ENCODE measurements around the gene TBL2.
"Not testable (repeated sequence)": the region's sequence is repeated elsewhere in the genome, so short reads cannot be mapped to it uniquely, and the experiment has no call there.

Gene TBL2

DNA sequence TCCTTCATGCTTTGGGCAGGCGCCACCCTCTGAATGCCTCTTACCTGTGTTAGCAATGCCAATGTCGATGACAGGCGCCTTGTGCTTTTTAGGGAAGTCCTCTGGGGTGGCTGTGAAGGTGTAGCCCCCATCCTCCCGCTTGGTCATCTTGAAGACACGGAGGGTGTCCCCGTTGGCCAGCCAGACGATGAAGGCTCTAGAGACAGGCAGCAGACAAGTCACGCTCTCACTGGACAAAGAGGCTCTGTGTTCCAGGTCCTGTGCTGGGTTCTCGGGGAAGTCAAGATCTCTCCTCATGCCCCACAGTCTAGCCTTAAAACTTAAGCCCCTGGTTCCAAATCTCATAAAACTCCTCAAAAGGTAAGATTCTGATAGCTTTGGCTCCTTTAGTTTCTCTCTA, 5.1 kb downstream of the TBL2 start:
- no peak for TF ChIP-seq CTCF (IDR thresholded peaks at IDR 0.05; ENCODE audit: low read depth, low read length)
- H3K4me3 ChIP-seq (ENCODE audit: low read depth, low read length) = no peak overlapping the region

GRCh38 chr7:73572767-73573186, 5.6 kb downstream of the TBL2 start:
- no peak overlapping the region for H3K4me3 ChIP-seq (ENCODE audit: low read depth, low read length)
- TF ChIP-seq CTCF (IDR thresholded peaks at IDR 0.05; ENCODE audit: low read depth, low read length) = no peak

DNA sequence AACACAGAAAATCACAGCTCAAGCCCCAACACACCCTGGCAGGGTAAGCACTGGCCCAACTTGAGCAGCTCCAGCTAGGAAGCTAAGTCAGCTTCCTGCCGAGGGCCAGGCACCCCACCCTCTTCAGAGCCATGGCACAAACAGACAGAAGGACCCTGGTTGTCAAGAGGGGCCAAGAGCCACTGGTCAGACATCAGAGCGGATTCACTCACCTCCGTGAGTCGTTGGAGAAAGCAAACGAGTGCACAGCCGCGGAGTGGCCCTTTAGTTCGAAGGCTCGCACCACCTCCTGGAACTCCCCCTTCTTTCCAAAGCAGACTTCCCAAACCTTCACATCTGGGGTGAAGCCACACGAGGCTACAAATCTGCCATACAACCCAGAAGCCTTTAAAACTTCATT, 7.4 kb downstream of the TBL2 start:
- TF ChIP-seq CTCF (IDR thresholded peaks at IDR 0.05; ENCODE audit: low read depth, low read length) = no peak
- no peak overlapping the region for H3K4me3 ChIP-seq (ENCODE audit: low read depth, low read length)

GRCh38 chr7:73570521-73570920, 7.9 kb downstream of the TBL2 start:
- no peak for TF ChIP-seq CTCF (IDR thresholded peaks at IDR 0.05; ENCODE audit: low read depth, low read length)
- H3K4me3 ChIP-seq (ENCODE audit: low read depth, low read length) = no peak overlapping the region

DNA sequence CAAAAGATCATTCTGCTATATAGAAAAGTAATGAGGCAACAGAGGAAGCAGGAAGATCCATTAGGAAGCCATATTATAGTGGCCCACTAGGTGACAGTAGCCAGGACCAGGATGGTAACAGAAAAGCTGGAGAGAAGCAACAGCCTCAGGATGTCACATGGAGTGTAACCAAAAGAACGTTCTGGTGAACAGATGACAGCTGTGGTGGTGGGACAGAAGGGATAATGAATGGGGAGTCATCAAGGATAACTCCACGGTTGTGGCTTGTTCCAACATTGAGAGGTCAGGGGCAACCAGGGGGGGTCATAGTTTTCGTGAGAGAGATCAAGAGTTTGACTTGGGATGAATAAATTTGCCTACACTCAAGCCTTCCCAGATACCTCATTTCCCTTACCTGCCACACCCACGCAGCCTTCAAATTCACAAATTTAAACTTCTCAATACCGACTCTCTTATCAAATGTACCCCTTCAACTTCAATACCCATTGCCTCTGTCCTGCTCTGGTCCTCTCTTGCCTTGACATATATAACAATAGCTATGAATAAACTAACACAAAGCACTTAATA, 9.3 kb downstream of the TBL2 start:
- no peak for TF ChIP-seq CTCF (IDR thresholded peaks at IDR 0.05; ENCODE audit: low read depth, low read length)
- H3K4me3 ChIP-seq (ENCODE audit: low read depth, low read length) = no peak overlapping the region

- no peak overlapping the region for H3K4me3 ChIP-seq (ENCODE audit: low read depth, low read length)
- TF ChIP-seq CTCF (IDR thresholded peaks at IDR 0.05; ENCODE audit: low read depth, low read length) = no peak
These were observed 10.3 kb downstream of the TBL2 start for GRCh38 chr7:73567846-73568685.

- no peak for TF ChIP-seq CTCF (IDR thresholded peaks at IDR 0.05; ENCODE audit: low read depth, low read length)
- no peak overlapping the region for H3K4me3 ChIP-seq (ENCODE audit: low read depth, low read length)
These were observed 11.2 kb downstream of the TBL2 start for GRCh38 chr7:73567140-73567539.

- H3K4me3 ChIP-seq (ENCODE audit: low read depth, low read length) = not testable (repeated sequence)
These were observed 11.9 kb downstream of the TBL2 start for GRCh38 chr7:73566431-73566830.
